ENCODE measurements around the gene CDKAL1.
A peak's percentile ranks its signal among the peaks of the same experiment; 100 is the strongest.

CDKAL1 gene

DNA sequence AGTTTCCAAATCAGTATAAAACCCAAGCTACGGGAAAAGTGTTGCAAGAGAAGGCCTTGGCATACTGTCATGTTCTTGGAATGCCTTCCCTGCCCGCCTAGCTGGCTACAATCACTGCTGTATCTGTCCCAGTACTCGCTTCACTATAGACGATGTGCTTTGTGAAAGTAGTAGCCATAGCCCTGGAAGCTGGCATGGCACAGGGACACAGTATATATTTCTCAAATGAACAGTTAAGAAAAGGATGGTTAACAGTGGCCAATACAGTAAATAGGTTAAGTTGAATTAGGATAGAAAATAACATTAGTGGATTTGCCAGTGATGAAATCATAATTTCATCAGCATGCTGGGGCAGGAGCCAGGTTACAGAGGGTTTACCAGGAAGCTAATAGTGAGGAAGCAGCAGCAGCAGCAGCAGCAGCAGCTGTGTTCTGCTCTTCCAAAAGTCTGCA is 499.3 kb downstream of the CDKAL1 start:
- H3K4me3 ChIP-seq, result peak overlapping the region; percentile 48
- DNase-seq (ENCODE audit: low spot score), result no peak
- H3K27ac ChIP-seq, result peak overlapping the region in 1 of 2 donors; percentile 62
- TF ChIP-seq CTCF (IDR thresholded peaks at IDR 0.05), result no peak

GRCh38 chr6:21034345-21034744 is 500.1 kb downstream of the CDKAL1 start:
- no peak for TF ChIP-seq CTCF (IDR thresholded peaks at IDR 0.05)
- Histone ChIP-seq H3K4me3 (no peak overlapping the region), H3K27ac (no peak overlapping the region)
- no peak for DNase-seq (ENCODE audit: low spot score)

DNA sequence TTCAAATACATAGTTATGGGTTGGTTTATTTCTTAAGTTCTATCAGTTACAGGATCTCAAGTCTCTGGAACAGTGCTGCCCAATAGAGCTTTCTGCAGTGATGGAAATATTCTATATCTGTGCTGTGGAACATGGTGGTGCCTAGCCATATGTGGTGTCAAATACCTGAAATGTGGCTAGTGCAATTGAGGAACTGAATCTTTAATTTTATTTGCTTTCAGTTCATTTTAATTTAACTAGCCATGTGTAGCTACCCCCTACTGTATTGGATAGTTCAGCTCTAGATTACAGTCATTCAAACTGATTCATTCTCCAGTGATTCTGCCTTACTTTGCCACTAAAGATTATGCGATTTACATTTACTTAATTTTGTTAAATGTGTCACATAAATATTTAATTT is 503.2 kb downstream of the CDKAL1 start:
- H3K27ac ChIP-seq, result no peak overlapping the region
- TF ChIP-seq CTCF (IDR thresholded peaks at IDR 0.05), result no peak
- no peak for DNase-seq (ENCODE audit: low spot score)
- no peak overlapping the region for H3K4me3 ChIP-seq

GRCh38 chr6:21039926-21040325 is 505.7 kb downstream of the CDKAL1 start:
- H3K4me3 ChIP-seq, result no peak overlapping the region
- no peak overlapping the region for H3K27ac ChIP-seq
- DNase-seq (ENCODE audit: low spot score), result no peak
- no peak for TF ChIP-seq CTCF (IDR thresholded peaks at IDR 0.05)

DNA sequence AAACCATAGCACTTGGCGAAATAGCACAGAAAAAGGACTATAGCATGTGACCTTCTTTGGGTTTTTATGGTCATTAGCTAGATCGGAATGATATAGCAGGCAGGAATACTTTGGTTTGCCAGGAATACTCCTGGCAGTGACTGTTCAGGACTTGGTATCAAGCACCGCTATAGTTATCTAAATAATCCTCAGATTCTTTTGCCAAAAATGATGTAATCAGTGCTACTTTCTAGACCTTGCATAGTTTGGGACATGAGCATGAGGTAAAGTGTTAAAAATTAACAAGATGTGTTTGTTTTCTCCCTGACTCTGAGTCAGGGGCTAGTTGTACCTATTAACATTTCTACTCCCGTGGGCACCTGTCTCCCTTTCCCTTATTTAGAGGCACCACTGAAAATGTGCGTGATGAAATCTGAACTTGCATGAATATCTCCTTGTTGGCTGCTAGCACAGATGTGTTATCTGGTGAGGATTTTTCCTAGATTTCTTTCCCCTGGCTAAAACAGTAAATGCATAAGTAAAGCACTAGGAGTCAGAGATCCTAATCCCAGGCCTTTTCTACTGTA is 511.0 kb downstream of the CDKAL1 start:
- DNase-seq (ENCODE audit: low spot score), result no peak
- Histone ChIP-seq H3K4me3 (no peak overlapping the region), H3K27ac (no peak overlapping the region)
- no peak for TF ChIP-seq CTCF (IDR thresholded peaks at IDR 0.05)

- no peak overlapping the region for H3K4me3 ChIP-seq
- DNase-seq (ENCODE audit: low spot score), result no peak
- no peak for TF ChIP-seq CTCF (IDR thresholded peaks at IDR 0.05)
- no peak overlapping the region for H3K27ac ChIP-seq
These were observed 512.0 kb downstream of the CDKAL1 start for GRCh38 chr6:21046276-21046675.

GRCh38 chr6:21048047-21048446 is 513.8 kb downstream of the CDKAL1 start:
- no peak for TF ChIP-seq CTCF (IDR thresholded peaks at IDR 0.05)
- DNase-seq (ENCODE audit: low spot score), result no peak
- H3K27ac ChIP-seq, result no peak overlapping the region
- no peak overlapping the region for H3K4me3 ChIP-seq

Data from coronary artery (tissue), 2 donors.